ENCODE results near the gene SPINK4.

The SPINK4 gene

DNA sequence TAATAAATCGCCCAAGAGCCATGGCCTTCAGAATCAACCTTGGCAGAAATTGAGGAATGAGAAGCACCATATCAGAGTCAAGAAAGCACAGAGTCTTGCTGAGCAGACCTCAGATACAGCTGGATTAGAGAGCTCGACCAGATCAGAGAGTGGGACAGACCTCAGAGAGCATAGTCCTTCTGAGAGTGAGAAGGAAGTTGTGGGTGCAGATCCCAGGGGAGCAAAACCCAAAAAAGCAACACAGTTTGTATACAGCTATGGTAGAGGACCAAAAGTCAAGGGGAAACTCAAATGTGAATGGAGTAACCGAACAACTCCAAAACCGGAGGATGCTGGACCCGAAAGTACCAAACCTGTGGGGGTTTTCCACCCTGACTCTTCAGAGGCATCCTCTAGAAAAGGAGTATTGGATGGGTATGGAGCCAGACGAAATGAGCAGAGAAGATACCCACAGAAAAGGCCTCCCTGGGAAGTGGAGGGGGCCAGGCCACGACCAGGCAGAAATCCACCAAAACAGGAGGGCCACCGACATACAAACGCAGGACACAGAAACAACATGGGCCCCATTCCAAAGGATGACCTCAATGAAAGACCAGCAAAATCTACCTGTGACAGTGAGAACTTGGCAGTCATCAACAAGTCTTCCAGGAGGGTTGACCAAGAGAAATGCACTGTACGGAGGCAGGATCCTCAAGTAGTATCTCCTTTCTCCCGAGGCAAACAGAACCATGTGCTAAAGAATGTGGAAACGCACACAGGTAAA, 54.9 kb downstream of the SPINK4 start:
- no peak for DNase-seq

GRCh38 chr9:33295571-33295970, 55.6 kb downstream of the SPINK4 start:
- no peak for DNase-seq

DNA sequence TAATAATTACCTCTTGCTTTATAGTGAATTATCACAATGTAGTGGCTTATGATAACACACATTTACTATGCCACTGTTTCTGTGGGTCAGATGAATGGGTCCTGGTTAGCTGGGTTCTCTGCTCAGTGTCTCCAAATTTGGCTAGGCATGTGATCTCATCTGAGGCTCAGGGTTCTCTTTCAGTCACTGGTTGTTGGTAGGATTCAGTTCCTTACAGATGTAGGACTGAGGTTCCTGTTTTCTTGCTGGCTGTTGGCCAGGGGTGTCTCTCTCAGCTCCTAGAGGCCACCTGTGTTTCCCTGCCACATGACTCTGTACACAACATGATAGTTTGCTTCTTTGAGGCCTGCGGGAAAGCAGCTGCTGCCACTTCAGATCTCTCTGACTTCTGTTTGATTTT, 57.5 kb downstream of the SPINK4 start:
- no peak for DNase-seq

Measured in stimulated activated CD4-positive, alpha-beta T cell treated with anti-CD3 and anti-CD28 coated beads, Interleukin-4, amount 100 ng/mL, for 1 hour (primary cell).